H1 (cell line): ENCODE results near the gene TARS2. TPM values are rescaled to one million over a fixed set of nuclear protein-coding genes. Genes with fewer than 3 reads are reported as not detected.

Source experiments
- CTCF ChIA-PET: fragments of 300-600 bp; sonication (Branson Sonifier 250); formaldehyde crosslinking; loops from one replicate; lab custom pipeline; 2021; ENCODE audit not compliant: partially characterized antibody; lab: Charles Lee
- POLR2A ChIA-PET: fragments of 300-600 bp; sonication (Branson Sonifier 250); formaldehyde crosslinking; loops from one replicate; lab custom pipeline; 2021; ENCODE audit warnings: inconsistent platforms; ENCODE audit not compliant: partially characterized antibody; lab: Charles Lee
- DNase-seq, 2 experiments: peaks; one replicate each; pipeline versions ENCODE4 v3.0.0 to v3.0.0-alpha.2; 2010 to 2022; ENCODE audit warnings: low spot score in 2 of 2, low read depth in 1 of 2, mixed read lengths in 1 of 2
- FAIRE-seq: peaks from 2 replicates; lab custom pipeline; 2011; peaks lifted over from hg19 to GRCh38; lab: Jason Lieb, UNC
- H2AFZ ChIP-seq: 2 replicates; pipeline ENCODE4 v1.8.1; 2012; ENCODE audit warnings: low read length, inconsistent platforms
- H2AK5ac ChIP-seq: 2 replicates; pipeline ENCODE4 v1.6.1; 2013; ENCODE audit warnings: low read depth, low read length
- H2BK120ac ChIP-seq: replicated peaks from 2 replicates; pipeline ENCODE3; 2013; ENCODE audit warnings: low read depth, low read length, inconsistent platforms
- H2BK12ac ChIP-seq: 2 replicates; pipeline ENCODE4 v1.6.1; 2013; ENCODE audit warnings: low read depth, low read length
- H2BK15ac ChIP-seq: 2 replicates; pipeline ENCODE4 v1.6.1; 2013; ENCODE audit warnings: low read length
- H2BK20ac ChIP-seq: 2 replicates; pipeline ENCODE4 v1.6.1; 2013; ENCODE audit warnings: low read length
- H2BK5ac ChIP-seq: 2 replicates; pipeline ENCODE4 v1.6.1; 2013; ENCODE audit warnings: low read depth, low read length
- H3K14ac ChIP-seq: 2 replicates; pipeline ENCODE4 v1.6.1; 2013; ENCODE audit warnings: inconsistent platforms; ENCODE audit not compliant: insufficient read length
- H3K18ac ChIP-seq: 2 replicates; pipeline ENCODE4 v1.6.1; 2013; ENCODE audit warnings: low read length; ENCODE audit errors: extremely low read depth
- H3K23ac ChIP-seq: 2 replicates; pipeline ENCODE4 v1.6.1; 2013; ENCODE audit warnings: inconsistent platforms; ENCODE audit not compliant: insufficient read length
- H3K23me2 ChIP-seq: 2 replicates; pipeline ENCODE4 v1.6.1; 2013; ENCODE audit warnings: low read depth, low read length
- H3K27ac ChIP-seq: 2 replicates; pipeline ENCODE4 v1.6.1; 2011; ENCODE audit warnings: low read depth, low read length, inconsistent platforms
- H3K27me3 ChIP-seq, 4 experiments: replicated peaks in 1 of 4; 1 replicate in 1 of 4; 2 replicates in 3 of 4; pipeline versions ENCODE4 v1.6.1 to v1.8.1; 2011 to 2013; ENCODE audit warnings: low read length in 3 of 4, mild to moderate bottlenecking in 3 of 4, inconsistent platforms in 2 of 4, mixed read lengths in 2 of 4, moderate library complexity in 1 of 4; ENCODE audit not compliant: control insufficient read depth in 3 of 4, insufficient read depth in 3 of 4; ENCODE audit errors: extremely low read depth in 1 of 4
- H3K36me3 ChIP-seq, 4 experiments: 2 replicates each; pipeline versions ENCODE4 v1.6.1 to v1.8.1; 2011 to 2013; ENCODE audit warnings: mild to moderate bottlenecking in 4 of 4, low read length in 3 of 4, moderate library complexity in 2 of 4, control low read depth in 1 of 4, inconsistent platforms in 1 of 4; ENCODE audit not compliant: insufficient read depth in 4 of 4, control insufficient read depth in 2 of 4
- H3K4ac ChIP-seq: replicated peaks from 2 replicates; pipeline ENCODE3; 2013; ENCODE audit warnings: low read length, low read depth, mixed read lengths, inconsistent platforms; ENCODE audit not compliant: insufficient read length
- H3K4me1 ChIP-seq, 4 experiments: replicated peaks in 1 of 4; 1 replicate in 1 of 4; 2 replicates in 3 of 4; pipeline versions ENCODE4 v1.6.1 to v1.8.1; 2011 to 2013; ENCODE audit warnings: low read length in 3 of 4, inconsistent platforms in 2 of 4, mixed read lengths in 1 of 4; ENCODE audit not compliant: insufficient read depth in 4 of 4, control insufficient read depth in 3 of 4
- H3K4me2 ChIP-seq, 2 experiments: 2 replicates each; pipeline versions ENCODE4 v1.6.1 to v1.8.1; 2011 to 2013; ENCODE audit warnings: low read depth in 2 of 2, low read length in 2 of 2, control low read depth in 1 of 2, inconsistent platforms in 1 of 2, mild to moderate bottlenecking in 1 of 2; ENCODE audit not compliant: insufficient read depth in 1 of 2
- H3K4me3 ChIP-seq, 4 experiments: fragments of 200-600, 300-600 bp in 1 of 4; sonication (generic), shearing (Covaris generic), sonication (Bioruptor Twin) in 1 of 4; 2 replicates each; pipeline versions ENCODE4 v1.5.1 to v1.8.1; 2011 to 2016; ENCODE audit warnings: low read length in 4 of 4, low read depth in 3 of 4, control low read depth in 2 of 4, inconsistent platforms in 2 of 4, mild to moderate bottlenecking in 2 of 4, mixed read lengths in 1 of 4, moderate library complexity in 1 of 4; ENCODE audit not compliant: insufficient read depth in 2 of 4; ENCODE audit errors: extremely low read depth in 1 of 4
- H3K56ac ChIP-seq: replicated peaks from 2 replicates; pipeline ENCODE3; 2013; ENCODE audit warnings: low read depth, mild to moderate bottlenecking, mixed read lengths, low read length, inconsistent platforms; ENCODE audit not compliant: insufficient read length
- H3K79me1 ChIP-seq: 2 replicates; pipeline ENCODE4 v1.6.1; 2013; ENCODE audit warnings: low read depth, low read length, control low read depth
- H3K79me2 ChIP-seq, 2 experiments: 2 replicates each; pipeline versions ENCODE4 v1.6.1 to v1.8.1; 2012 to 2013; ENCODE audit warnings: low read length in 2 of 2, mild to moderate bottlenecking in 2 of 2, inconsistent platforms in 1 of 2; ENCODE audit not compliant: insufficient read depth in 2 of 2, control insufficient read depth in 1 of 2
- H3K9ac ChIP-seq, 4 experiments: replicated peaks in 1 of 4; 1 replicate in 1 of 4; 2 replicates in 3 of 4; pipeline versions ENCODE4 v1.6.1 to v1.8.1; 2011 to 2013; ENCODE audit warnings: low read depth in 3 of 4, low read length in 3 of 4, control low read depth in 2 of 4, mild to moderate bottlenecking in 2 of 4, moderate library complexity in 2 of 4, inconsistent platforms in 1 of 4; ENCODE audit errors: extremely low read depth in 1 of 4
- H3K9me3 ChIP-seq, 2 experiments: 2 replicates each; pipeline versions ENCODE4 v1.6.1 to v1.8.1; 2012 to 2013; ENCODE audit warnings: mild to moderate bottlenecking in 2 of 2, moderate library complexity in 2 of 2, control low read depth in 1 of 2, inconsistent platforms in 1 of 2, low read depth in 1 of 2, low read length in 1 of 2, mixed read lengths in 1 of 2; ENCODE audit not compliant: insufficient read depth in 2 of 2
- H4K20me1 ChIP-seq, 2 experiments: replicated peaks in 1 of 2; 2 replicates each; pipeline versions ENCODE3 to v1.8.1; 2011 to 2013; ENCODE audit warnings: inconsistent platforms in 2 of 2, low read length in 2 of 2, mild to moderate bottlenecking in 1 of 2; ENCODE audit not compliant: insufficient read depth in 2 of 2, control insufficient read depth in 1 of 2
- H4K5ac ChIP-seq: 2 replicates; pipeline ENCODE4 v1.6.1; 2013; ENCODE audit warnings: low read length, low read depth, mixed read lengths, inconsistent platforms; ENCODE audit not compliant: insufficient read length
- H4K8ac ChIP-seq: 2 replicates; pipeline ENCODE4 v1.8.0; 2013; ENCODE audit warnings: mild to moderate bottlenecking, moderate library complexity, low read length, inconsistent platforms; ENCODE audit not compliant: insufficient read depth; ENCODE audit errors: extremely low read depth
- H4K91ac ChIP-seq: replicated peaks from 2 replicates; pipeline ENCODE3; 2013; ENCODE audit warnings: low read length, mixed read lengths, inconsistent platforms; ENCODE audit not compliant: insufficient read length
- BRCA1 ChIP-seq: IDR thresholded peaks from 2 replicates; pipeline ENCODE4 v1.6.1; 2012; ENCODE audit warnings: low read depth, low read length, improper control_type of control experiment
- CBX8 ChIP-seq: fragments of 300-800, 300-1000 bp; sonication (generic); IDR thresholded peaks from 2 replicates; pipeline ENCODE4 v1.7.1; 2016; ENCODE audit warnings: low read depth, low read length, borderline replicate concordance
- CTBP2 ChIP-seq: IDR thresholded peaks from 2 replicates; pipeline ENCODE4 v1.7.0; 2011; ENCODE audit warnings: borderline replicate concordance, mild to moderate bottlenecking, moderate library complexity, mixed read lengths, low read length; ENCODE audit not compliant: insufficient read depth, insufficient read length
- KDM4A ChIP-seq: IDR thresholded peaks from one replicate; pipeline ENCODE4 v1.7.1; 2012; ENCODE audit warnings: low read depth, mild to moderate bottlenecking, moderate library complexity, low read length, inconsistent platforms; ENCODE audit not compliant: severe bottlenecking
- MAFK ChIP-seq: IDR thresholded peaks from 2 replicates; pipeline ENCODE4 v1.6.1; 2012; ENCODE audit warnings: low read depth, mild to moderate bottlenecking, improper control_type of control experiment, low read length
- NRF1 ChIP-seq: IDR thresholded peaks from 2 replicates; pipeline ENCODE4 v1.6.1; 2011; ENCODE audit warnings: mild to moderate bottlenecking, low read depth, low read length, improper control_type of control experiment
- POLR2A ChIP-seq, 2 experiments: IDR thresholded peaks; 1 replicate in 1 of 2; 2 replicates in 1 of 2; pipeline ENCODE4 v1.6.1; 2011; ENCODE audit warnings: low read depth in 2 of 2, low read length in 2 of 2, mild to moderate bottlenecking in 2 of 2; ENCODE audit errors: control extremely low read depth in 1 of 2
- RBBP5 ChIP-seq: IDR thresholded peaks from 2 replicates; pipeline ENCODE4 v1.7.1; 2012; ENCODE audit warnings: low read depth, mild to moderate bottlenecking, inconsistent platforms, low read length, moderate library complexity, borderline replicate concordance
- RFX5 ChIP-seq: IDR thresholded peaks from 2 replicates; pipeline ENCODE4 v1.6.1; 2011; ENCODE audit warnings: low read depth, low read length, improper control_type of control experiment, borderline replicate concordance
- RNF2 ChIP-seq: fragments of 200-900, 300-1000 bp; sonication (generic); IDR thresholded peaks from 2 replicates; pipeline ENCODE4 v1.7.1; 2016; ENCODE audit warnings: borderline replicate concordance, low read depth, mild to moderate bottlenecking, antibody characterized with exemption, low read length; ENCODE audit not compliant: poor library complexity, severe bottlenecking; ENCODE audit errors: missing control alignments
- TEAD4 ChIP-seq: IDR thresholded peaks from 2 replicates; pipeline ENCODE4 v1.6.1; 2012; ENCODE audit warnings: low read depth, low read length, inconsistent platforms, mixed read lengths
- WGBS, 2 experiments: shearing (Covaris generic) in 1 of 2; methylation state at CpG; one replicate each; pipeline versions ENCODE4 v1.1.6 to v1.1.7; 2013 to 2015; ENCODE audit warnings: low lambda C conversion rate in 2 of 2, mixed read lengths in 2 of 2, inconsistent platforms in 1 of 2, low coverage in 1 of 2, missing lambda C conversion rate in 1 of 2; ENCODE audit not compliant: insufficient replicate concordance in 2 of 2, insufficient coverage in 1 of 2, insufficient read length in 1 of 2; ENCODE audit errors: extremely low coverage in 1 of 2, missing lambda C conversion rate in 1 of 2; 5-methylcytosine and 5-hydroxymethylcytosine counted together
- polyA plus RNA-seq, 7 experiments: library from polyadenylated mRNA; depleted of rRNA in 3 of 7; stranded (reverse) in 5 of 7; unstranded in 2 of 7; fragments of >200 nt in 5 of 7; fragments of 200-250 nt in 2 of 7; gene quantifications; 1 replicate in 5 of 7; 2 replicates in 1 of 7; 4 replicates in 1 of 7; pipeline versions ENCODE4 v1.2.1 to v1.2.3, GENCODE V29; 2011 to 2013; ENCODE audit warnings: missing spikeins in 2 of 7, mixed read lengths in 2 of 7
- total RNA-seq: library from RNA; stranded (reverse); fragmentation: NEBNext Ultra II Directional; extraction: Animal tissue kit (Norgen Biotek cat#: 25700); gene quantifications from 2 replicates; pipeline ENCODE4 v1.2.1, GENCODE V29; 2021

The TARS2 gene
- total and polyA plus RNA-seq, 2 of the 8 experiments (the other 6 are each of a cell fraction or from before 2014, with no cell fraction given): 38.9 to 39.1 TPM

GRCh38 chr1:150515328-150516049 lies 28.3 kb downstream of the TARS2 start, which contains the start of gene FALEC:
FALEC (plus strand) TSS chr1:150515752.
- POLR2A ChIA-PET: interaction anchor here (0.6 to 2.4 kb wide), 15 partner anchors 9 to 259 kb away, joined by 3 to 10 read pairs (median 5); partner anchors contain the start of genes ADAMTSL4, APH1A, MCL1 and RPRD2
- H4K20me1 ChIP-seq: no peaks in the 10 kb centered on the region
- H2BK12ac ChIP-seq: peak within 1 kb of the TSS; percentile 84
- H3K56ac ChIP-seq: peak within 1 kb of the TSS; percentile 79
- H3K9me3 ChIP-seq: no peaks in the 10 kb centered on the region
- no peaks in the 10 kb centered on the region for H3K79me2 ChIP-seq
- no peak within 1 kb of the TSS for H3K27ac ChIP-seq
- H2BK20ac ChIP-seq: no peak within 1 kb of the TSS
- no peak within 1 kb of the TSS for H3K14ac ChIP-seq
- H3K4me2 ChIP-seq: peak within 1 kb of the TSS; percentile 88 to 91
- peaks cover 5% of the 10 kb centered on the region for H3K23me2 ChIP-seq
- H2BK120ac ChIP-seq: no peak within 1 kb of the TSS
- H3K4ac ChIP-seq: no peak within 1 kb of the TSS
- peak within 1 kb of the TSS in 3 of 4 experiments; percentile 48 to 73 (median 55); a peak in 6 of 7 replicates for H3K9ac ChIP-seq
- H3K79me1 ChIP-seq: no peaks in the 10 kb centered on the region
- H3K18ac ChIP-seq: peak within 1 kb of the TSS; percentile 90; the same call in 1 of the 2 replicates
- no peak within 1 kb of the TSS; the same call in 1 of the 2 replicates for H2BK5ac ChIP-seq
- H2BK15ac ChIP-seq: peak within 1 kb of the TSS; percentile 100; the same call in 1 of the 2 replicates
- peaks cover 0 to 4% (median 3%) of the 10 kb centered on the region in 4 experiments; a peak in 5 of 7 replicates for H3K4me1 ChIP-seq
- WGBS, 2 experiments: 2% methylated on average over 51 of the region's 54 CpGs; no CpG with 5 or more reads in 1 of the 2 experiments
- H4K5ac ChIP-seq: peak within 1 kb of the TSS; percentile 50
- H3K27me3 ChIP-seq: no peaks in the 10 kb centered on the region; a peak in 1 of 7 replicates
- H3K36me3 ChIP-seq: no peaks in the 10 kb centered on the region
- H2AFZ ChIP-seq: peak within 1 kb of the TSS; percentile 86
- no peak within 1 kb of the TSS for H2AK5ac ChIP-seq
- peak within 1 kb of the TSS; percentile 96 for H4K8ac ChIP-seq
- H3K4me3 ChIP-seq: peak within 1 kb of the TSS; percentile 72 to 91 (median 82)
- peak; percentile 87 to 98 for DNase-seq
- no peak for FAIRE-seq
- CTCF ChIA-PET: interaction anchor here (0.6 to 22.4 kb wide), 10 partner anchors 12 to 267 kb away, joined by 3 to 253 read pairs (median 4); no protein-coding TSS in a partner anchor
- H3K23ac ChIP-seq: no peak within 1 kb of the TSS
- H4K91ac ChIP-seq: peak within 1 kb of the TSS; percentile 96
- TF ChIP-seq RNF2 (no peak), POLR2A (IDR thresholded peaks at IDR 0.05; ENCODE audit: control extremely low read depth in 1 of 2, low read depth in 2 of 2, low read length in 2 of 2) (peak in 1 of 2 experiments; percentile 30; a peak in 2 of 3 replicates), CBX8 (no peak), CTBP2 (no peak), TEAD4 (no peak), RBBP5 (no peak), MAFK (no peak), BRCA1 (no peak), KDM4A (peak; percentile 72), NRF1 (peak; percentile 92), RFX5 (no peak)
